DOHH2 (cell line): ENCODE data around the gene VPS4A.

Experiments
- CTCF ChIP-seq: fragments of 200-600 bp; sonication (generic); IDR thresholded peaks from one replicate; pipeline ENCODE4 v1.5.1; 2014; ENCODE audit warnings: antibody characterized with exemption, mild to moderate bottlenecking, low read depth, low read length; ENCODE audit not compliant: poor library complexity, severe bottlenecking
- EZH2phosphoT487 ChIP-seq: fragments of 200-600 bp; sonication (generic); IDR thresholded peaks from 2 replicates; pipeline ENCODE4 v1.6.1; 2017; ENCODE audit warnings: borderline replicate concordance, mild to moderate bottlenecking, antibody characterized with exemption, low read length, moderate library complexity, mixed read lengths

GRCh38 chr16:69285240-69285639 lies 25.9 kb upstream of the VPS4A start:
- TF ChIP-seq CTCF (no peak), EZH2phosphoT487 (no peak)
